Psoas muscle (tissue), 8 donors: ENCODE data around the gene SNORC. TPM values are rescaled to one million over a fixed set of nuclear protein-coding genes. Genes with fewer than 3 reads are reported as not detected.

Experiments
- ATAC-seq, 4 donors: fragments of 200-7000 bp; cut with Tn5 transposase; one replicate each; pipeline ENCODE4 v1.9.1; 2020; ENCODE audit warnings: moderate library complexity in 3 of 4, mild to moderate bottlenecking in 2 of 4
- DNase-seq, 2 donors: peaks; one replicate each; pipeline ENCODE4 v3.0.0-alpha.2; 2020
- H3K27ac ChIP-seq: fragments of 200-600 bp; one replicate; pipeline ENCODE4 v1.8.0; 2022
- H3K27me3 ChIP-seq, 3 donors: fragments of 200-600 bp in 1 of 3; one replicate each; pipeline versions ENCODE4 v1.6.1 to v1.8.0; 2013 to 2022; ENCODE audit warnings: low read length in 2 of 3, mild to moderate bottlenecking in 2 of 3, moderate library complexity in 1 of 3; ENCODE audit not compliant: insufficient read depth in 3 of 3
- H3K36me3 ChIP-seq, 2 donors: fragments of 200-600 bp in 1 of 2; one replicate each; pipeline versions ENCODE4 v1.6.1 to v1.8.0; 2013 to 2022; ENCODE audit warnings: low read depth in 1 of 2, mild to moderate bottlenecking in 1 of 2, moderate library complexity in 1 of 2; ENCODE audit not compliant: insufficient read depth in 1 of 2
- H3K4me1 ChIP-seq: fragments of 200-600 bp; one replicate; pipeline ENCODE4 v1.8.0; 2022
- H3K4me3 ChIP-seq: fragments of 200-600 bp; one replicate; pipeline ENCODE4 v1.8.0; 2022; ENCODE audit warnings: mild to moderate bottlenecking
- H3K9me3 ChIP-seq: fragments of 200-600 bp; one replicate; pipeline ENCODE4 v1.8.0; 2022
- WGBS, 3 donors: extraction: QIAGEN DNeasy Blood & Tissue Kit; methylation state at CpG; one replicate each; pipeline versions ENCODE4 v1.1.6 to v1.1.7; 2013; 5-methylcytosine and 5-hydroxymethylcytosine counted together
- intact Hi-C, 2 donors: fragments of 100-400 bp; cut with DNase I; formaldehyde crosslinking; loops; one replicate each; pipeline versions ENCODE4 v1.11.0 to v1.14.2; 2022
- polyA plus RNA-seq, 3 donors: library from polyadenylated mRNA; stranded (reverse); fragments of 200-250 nt; gene quantifications; one replicate each; pipeline ENCODE4 v1.2.3, GENCODE V29; 2013
- total RNA-seq, 4 donors: library from RNA; stranded (reverse); fragmentation: NEBNext Ultra II Directional in 2 of 4; extraction: Animal tissue kit (Norgen Biotek cat#: 25700) in 2 of 4; gene quantifications; one replicate each; pipeline versions ENCODE4 v1.2.1 to v1.2.4, GENCODE V29; 2021 to 2023
- TF ChIP-seq, protein P1 (sequence below): fragments of 200-600 bp; IDR thresholded peaks from one replicate; pipeline ENCODE4 v1.8.0; 2022; ENCODE audit warnings: antibody characterized with exemption
- donor health status: healthy with polysubstance abuse.
- donor health status: DM: no; HTN: no; CAD: no; lungs with moderate emphysema.
- donor health status: Bipolar disorder and iron deficiency.
- donor health status: healthy.
- donor health status: DM: yes; HTN: yes; CAD: no.
- donor health status: DM: no; HTN: no; CAD: no.
- donor health status: DM: no; HTN: no; CAD: no.
- donor health status: DM: yes; HTN: yes; CAD: no.

Gene SNORC
- total and polyA plus RNA-seq, 7 donors, result 0.06 to 2.1 (median 0.63) TPM

DNA sequence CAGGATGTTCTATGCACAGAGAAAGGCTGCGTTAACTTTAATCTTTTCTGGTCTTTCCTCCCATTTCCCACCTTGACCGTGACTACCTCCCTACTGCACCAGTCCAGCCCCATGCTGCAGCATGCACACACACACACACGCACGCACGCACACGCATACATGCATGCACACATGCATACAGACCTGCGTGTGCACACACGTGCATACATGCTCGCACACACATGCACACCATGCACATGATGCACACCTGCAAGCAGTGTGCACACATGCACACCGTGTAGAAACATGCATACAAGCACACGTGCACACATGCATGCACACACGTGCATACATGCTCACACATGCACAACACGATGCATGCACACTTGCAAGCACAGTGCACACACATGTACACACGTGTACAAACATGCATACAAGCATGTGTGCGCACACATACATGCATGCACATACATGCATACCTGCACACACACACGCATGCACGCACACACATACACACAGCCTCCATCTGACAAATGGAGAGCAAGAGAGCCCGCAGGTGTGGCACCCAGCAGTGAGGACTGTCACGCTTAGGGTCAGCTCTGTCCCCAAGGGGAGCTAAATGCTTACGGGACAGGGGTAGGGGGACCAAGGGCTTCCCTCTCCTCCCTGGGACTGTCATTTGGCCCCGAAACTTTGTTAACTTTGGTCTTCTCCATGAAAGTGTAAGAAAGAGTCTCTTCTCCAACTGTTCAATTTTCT, 18.2 kb downstream of the SNORC start:
- Histone ChIP-seq H3K4me3 (no peak overlapping the region), H3K4me1 (peaks cover 8% of the 10 kb centered on the region), H3K27me3 (no peaks in the 10 kb centered on the region), H3K9me3 (no peaks in the 10 kb centered on the region), H3K36me3 (no peaks in the 10 kb centered on the region), H3K27ac (no peak overlapping the region)
- DNase-seq (no peak), ATAC-seq (no peak)
- intact Hi-C loops, result loop anchor here in 1 of 2 donors (10.0 kb wide), 1 partner anchor 157 kb away; no protein-coding TSS in a partner anchor
- WGBS, 3 donors, result 79 to 86% (median 85%) methylated on average over 21 of the region's 21 CpGs
- TF ChIP-seq, protein P1, sequence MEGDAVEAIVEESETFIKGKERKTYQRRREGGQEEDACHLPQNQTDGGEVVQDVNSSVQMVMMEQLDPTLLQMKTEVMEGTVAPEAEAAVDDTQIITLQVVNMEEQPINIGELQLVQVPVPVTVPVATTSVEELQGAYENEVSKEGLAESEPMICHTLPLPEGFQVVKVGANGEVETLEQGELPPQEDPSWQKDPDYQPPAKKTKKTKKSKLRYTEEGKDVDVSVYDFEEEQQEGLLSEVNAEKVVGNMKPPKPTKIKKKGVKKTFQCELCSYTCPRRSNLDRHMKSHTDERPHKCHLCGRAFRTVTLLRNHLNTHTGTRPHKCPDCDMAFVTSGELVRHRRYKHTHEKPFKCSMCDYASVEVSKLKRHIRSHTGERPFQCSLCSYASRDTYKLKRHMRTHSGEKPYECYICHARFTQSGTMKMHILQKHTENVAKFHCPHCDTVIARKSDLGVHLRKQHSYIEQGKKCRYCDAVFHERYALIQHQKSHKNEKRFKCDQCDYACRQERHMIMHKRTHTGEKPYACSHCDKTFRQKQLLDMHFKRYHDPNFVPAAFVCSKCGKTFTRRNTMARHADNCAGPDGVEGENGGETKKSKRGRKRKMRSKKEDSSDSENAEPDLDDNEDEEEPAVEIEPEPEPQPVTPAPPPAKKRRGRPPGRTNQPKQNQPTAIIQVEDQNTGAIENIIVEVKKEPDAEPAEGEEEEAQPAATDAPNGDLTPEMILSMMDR, result no peak

DNA sequence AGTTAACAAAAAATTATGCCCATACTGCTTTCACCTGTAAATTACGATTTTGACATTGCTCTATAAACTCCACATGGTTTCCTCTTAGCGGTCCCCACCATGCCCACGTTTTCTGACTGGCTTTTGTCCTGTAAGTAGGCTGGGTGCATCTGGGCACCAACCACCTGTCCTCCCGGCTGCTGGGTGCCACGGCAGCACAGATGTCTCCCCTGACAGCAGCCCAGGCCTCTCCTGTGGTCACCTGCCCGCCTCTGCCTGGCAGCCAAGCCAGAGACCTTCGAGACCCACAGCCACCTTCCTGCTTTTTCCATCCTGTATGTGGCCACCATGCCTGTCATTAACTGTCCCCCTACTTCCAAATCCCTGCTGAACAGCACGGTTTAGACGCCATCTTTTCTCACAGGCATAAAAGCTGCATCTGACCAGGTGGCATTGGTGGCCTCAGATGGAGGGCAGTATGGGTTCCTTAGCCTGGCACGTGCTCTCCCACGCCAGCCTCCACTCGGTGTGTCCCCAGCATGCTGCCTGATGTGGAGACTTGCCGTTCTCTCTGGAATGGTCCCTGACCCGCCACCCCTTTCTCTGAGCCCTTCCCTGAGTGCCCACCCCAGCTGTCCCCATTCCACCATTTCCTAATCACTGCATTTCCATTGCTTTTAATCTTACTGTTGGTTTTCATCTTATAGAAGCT, 18.9 kb downstream of the SNORC start:
- Histone ChIP-seq H3K9me3 (no peaks in the 10 kb centered on the region), H3K4me1 (peaks cover 8% of the 10 kb centered on the region), H3K27ac (no peak overlapping the region), H3K36me3 (no peaks in the 10 kb centered on the region), H3K27me3 (no peaks in the 10 kb centered on the region), H3K4me3 (no peak overlapping the region)
- TF ChIP-seq, protein P1, result no peak
- DNase-seq (peak in 1 of 2 donors; percentile 36), ATAC-seq (no peak)
- intact Hi-C loops, result loop anchor here in 1 of 2 donors (10.0 kb wide), 1 partner anchor 156 kb away; no protein-coding TSS in a partner anchor
- WGBS, 3 donors, result 80 to 81% (median 80%) methylated on average over 14 of the region's 14 CpGs

DNA sequence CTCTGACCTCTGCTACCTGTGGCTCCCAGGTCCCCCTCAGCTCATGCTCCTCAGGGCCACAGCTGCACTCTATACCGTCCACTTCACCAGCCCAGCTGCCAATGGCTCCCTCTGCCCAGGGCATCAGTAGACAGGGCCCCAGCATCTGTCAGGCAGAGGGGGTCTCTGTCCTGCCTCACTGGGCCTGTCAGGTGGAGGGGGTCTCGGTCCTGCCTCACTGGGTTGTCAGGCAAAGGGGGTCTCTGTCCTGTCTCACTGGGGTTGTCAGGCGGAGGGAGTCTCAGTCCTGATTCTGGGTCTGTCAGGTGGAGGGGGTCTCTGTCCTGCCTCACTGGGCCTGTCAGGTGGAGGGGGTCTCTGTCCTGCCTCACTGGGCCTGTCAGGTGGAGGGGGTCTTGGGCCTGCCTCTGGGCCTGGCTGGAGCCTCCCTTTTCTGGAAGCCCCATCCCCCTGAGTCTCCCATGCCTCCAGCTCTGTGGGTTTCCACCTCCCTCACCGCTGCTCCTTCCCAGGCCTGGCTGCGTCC, 19.9 kb downstream of the SNORC start:
- 87 to 92% (median 92%) methylated on average over 5 of the region's 5 CpGs for WGBS, 3 donors
- TF ChIP-seq, protein P1, result no peak
- peaks cover 8% of the 10 kb centered on the region for H3K4me1 ChIP-seq
- no peaks in the 10 kb centered on the region for H3K27me3 ChIP-seq
- ATAC-seq (no peak), DNase-seq (peak in 1 of 2 donors; percentile 5)
- no peaks in the 10 kb centered on the region for H3K36me3 ChIP-seq
- H3K27ac ChIP-seq, result no peak overlapping the region
- intact Hi-C loops, result loop anchor here in 1 of 2 donors (10.0 kb wide), 1 partner anchor 155 kb away; no protein-coding TSS in a partner anchor
- H3K4me3 ChIP-seq, result no peak overlapping the region
- no peaks in the 10 kb centered on the region for H3K9me3 ChIP-seq

DNA sequence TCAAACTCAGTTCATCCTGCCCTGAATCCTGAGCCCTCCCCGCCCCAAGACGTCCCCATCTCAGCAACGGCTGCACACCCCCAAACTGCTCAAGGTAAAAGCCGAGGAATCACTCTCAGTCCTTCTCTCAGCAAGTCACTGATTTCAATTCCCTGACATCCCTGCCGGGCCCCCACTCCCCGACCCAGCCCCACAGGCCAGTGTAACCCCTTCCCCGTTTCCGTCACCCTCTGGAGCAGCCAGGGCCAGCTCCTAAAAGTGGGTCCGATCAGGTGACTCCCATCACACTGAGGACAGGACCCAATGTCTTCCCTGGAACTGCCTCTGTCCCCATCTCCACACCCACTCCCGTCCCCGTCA, 20.5 kb downstream of the SNORC start:
- no peak for ATAC-seq
- H3K27ac ChIP-seq, result no peak overlapping the region
- 60 to 77% (median 68%) methylated on average over 11 of the region's 11 CpGs for WGBS, 3 donors
- peak; percentile 3 to 24 for DNase-seq
- no peaks in the 10 kb centered on the region for H3K36me3 ChIP-seq
- H3K4me3 ChIP-seq, result no peak overlapping the region
- peaks cover 8% of the 10 kb centered on the region for H3K4me1 ChIP-seq
- H3K27me3 ChIP-seq, result no peaks in the 10 kb centered on the region
- TF ChIP-seq, protein P1, result no peak
- no peaks in the 10 kb centered on the region for H3K9me3 ChIP-seq
- intact Hi-C loops, result no loop called here
